ENCODE measurements around the gene GPR146.

- TF ChIP-seq CTCF (IDR thresholded peaks at IDR 0.05) (no peak), TCF7L2 (IDR thresholded peaks at IDR 0.05; ENCODE audit: low read depth, low read length) (peak; percentile 62; the same call in 1 of the 2 replicates), POLR2AphosphoS5 (IDR thresholded peaks at IDR 0.05; ENCODE audit: low read depth, low read length) (no peak)
Measured at GRCh38 chr7:1087952-1088920, 43.9 kb downstream of the GPR146 start, which contains the start of gene GPER1.

All from Panc1 (cell line).